GM23338 (cell line): Measurements from ENCODE around the gene SARDH.

Source experiments
- CREB1 ChIP-seq: fragments of 250-450 bp; sonication (Bioruptor Pico); IDR thresholded peaks from 2 replicates; pipeline ENCODE4 v1.5.0; 2020; ENCODE audit warnings: low read depth, mild to moderate bottlenecking, moderate library complexity
- EZH2 ChIP-seq: fragments of 200-600 bp; sonication (generic); IDR thresholded peaks from one replicate; pipeline ENCODE4 v1.8.0; 2017; ENCODE audit warnings: antibody characterized with exemption, mild to moderate bottlenecking, low read depth; ENCODE audit not compliant: unreplicated experiment
- JUNB ChIP-seq: IDR thresholded peaks from one replicate; pipeline ENCODE4 v1.6.1; 2016; ENCODE audit warnings: antibody characterized with exemption; ENCODE audit not compliant: unreplicated experiment
- POLR2AphosphoS5 ChIP-seq: IDR thresholded peaks from 2 replicates; pipeline ENCODE4 v1.6.1; 2016; ENCODE audit warnings: antibody characterized with exemption, low read depth
- ZNF114 ChIP-seq: fragments of 250-450 bp; sonication (Bioruptor Pico); IDR thresholded peaks from 2 replicates; pipeline ENCODE4 v1.5.0; 2020; ENCODE audit warnings: mild to moderate bottlenecking, moderate library complexity
- TF ChIP-seq, protein P1 (sequence below), 2 experiments: fragments of 200-600 bp in 1 of 2; sonication (generic) in 1 of 2; conservative IDR thresholded peaks; 2 replicates each; pipeline versions ENCODE4 v1.5.1 to v1.6.1; 2016 to 2017; ENCODE audit warnings: antibody characterized with exemption in 2 of 2, low read depth in 2 of 2, mild to moderate bottlenecking in 2 of 2, moderate library complexity in 1 of 2
- TF ChIP-seq, protein P2 (sequence below): fragments of 250-450 bp; sonication (Bioruptor Pico); IDR thresholded peaks from 2 replicates; pipeline ENCODE4 v1.5.0; 2020; ENCODE audit warnings: mild to moderate bottlenecking, moderate library complexity
- TF ChIP-seq, protein P3 (sequence below): IDR thresholded peaks from one replicate; pipeline ENCODE4 v1.6.1; 2018; ENCODE audit warnings: antibody characterized with exemption; ENCODE audit not compliant: unreplicated experiment

DNA sequence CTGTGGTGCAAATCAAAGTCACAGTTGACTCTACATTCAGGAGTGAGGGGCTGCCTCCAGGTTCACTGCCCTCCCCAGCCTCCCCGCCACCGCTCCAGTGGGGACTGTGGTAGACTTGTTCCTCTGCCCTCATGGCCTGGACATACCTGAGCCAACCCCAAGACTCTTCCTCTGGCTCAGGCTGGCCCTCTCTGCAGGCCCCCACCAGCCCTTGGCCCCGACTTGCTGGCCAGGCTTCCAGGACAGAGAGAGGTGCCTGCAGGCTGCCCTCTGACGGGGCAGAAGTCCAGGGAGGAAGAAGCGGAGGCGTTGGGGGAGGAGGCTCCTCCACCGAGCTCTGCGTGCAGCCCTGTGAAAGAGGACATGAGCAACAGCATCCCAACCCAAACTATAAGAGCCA is 2.8 kb upstream of the SARDH start:
- TF ChIP-seq, protein P1, sequence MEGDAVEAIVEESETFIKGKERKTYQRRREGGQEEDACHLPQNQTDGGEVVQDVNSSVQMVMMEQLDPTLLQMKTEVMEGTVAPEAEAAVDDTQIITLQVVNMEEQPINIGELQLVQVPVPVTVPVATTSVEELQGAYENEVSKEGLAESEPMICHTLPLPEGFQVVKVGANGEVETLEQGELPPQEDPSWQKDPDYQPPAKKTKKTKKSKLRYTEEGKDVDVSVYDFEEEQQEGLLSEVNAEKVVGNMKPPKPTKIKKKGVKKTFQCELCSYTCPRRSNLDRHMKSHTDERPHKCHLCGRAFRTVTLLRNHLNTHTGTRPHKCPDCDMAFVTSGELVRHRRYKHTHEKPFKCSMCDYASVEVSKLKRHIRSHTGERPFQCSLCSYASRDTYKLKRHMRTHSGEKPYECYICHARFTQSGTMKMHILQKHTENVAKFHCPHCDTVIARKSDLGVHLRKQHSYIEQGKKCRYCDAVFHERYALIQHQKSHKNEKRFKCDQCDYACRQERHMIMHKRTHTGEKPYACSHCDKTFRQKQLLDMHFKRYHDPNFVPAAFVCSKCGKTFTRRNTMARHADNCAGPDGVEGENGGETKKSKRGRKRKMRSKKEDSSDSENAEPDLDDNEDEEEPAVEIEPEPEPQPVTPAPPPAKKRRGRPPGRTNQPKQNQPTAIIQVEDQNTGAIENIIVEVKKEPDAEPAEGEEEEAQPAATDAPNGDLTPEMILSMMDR (conservative IDR thresholded peaks at IDR 0.05; ENCODE audit: low read depth in 2 of 2) = no peak
- TF ChIP-seq EZH2 = no peak
- no peak for TF ChIP-seq POLR2AphosphoS5
- TF ChIP-seq CREB1 (CRISPR knock-in tag) = no peak
- TF ChIP-seq ZNF114 (CRISPR knock-in tag) = no peak
- no peak for TF ChIP-seq JUNB
- TF ChIP-seq, protein P2, sequence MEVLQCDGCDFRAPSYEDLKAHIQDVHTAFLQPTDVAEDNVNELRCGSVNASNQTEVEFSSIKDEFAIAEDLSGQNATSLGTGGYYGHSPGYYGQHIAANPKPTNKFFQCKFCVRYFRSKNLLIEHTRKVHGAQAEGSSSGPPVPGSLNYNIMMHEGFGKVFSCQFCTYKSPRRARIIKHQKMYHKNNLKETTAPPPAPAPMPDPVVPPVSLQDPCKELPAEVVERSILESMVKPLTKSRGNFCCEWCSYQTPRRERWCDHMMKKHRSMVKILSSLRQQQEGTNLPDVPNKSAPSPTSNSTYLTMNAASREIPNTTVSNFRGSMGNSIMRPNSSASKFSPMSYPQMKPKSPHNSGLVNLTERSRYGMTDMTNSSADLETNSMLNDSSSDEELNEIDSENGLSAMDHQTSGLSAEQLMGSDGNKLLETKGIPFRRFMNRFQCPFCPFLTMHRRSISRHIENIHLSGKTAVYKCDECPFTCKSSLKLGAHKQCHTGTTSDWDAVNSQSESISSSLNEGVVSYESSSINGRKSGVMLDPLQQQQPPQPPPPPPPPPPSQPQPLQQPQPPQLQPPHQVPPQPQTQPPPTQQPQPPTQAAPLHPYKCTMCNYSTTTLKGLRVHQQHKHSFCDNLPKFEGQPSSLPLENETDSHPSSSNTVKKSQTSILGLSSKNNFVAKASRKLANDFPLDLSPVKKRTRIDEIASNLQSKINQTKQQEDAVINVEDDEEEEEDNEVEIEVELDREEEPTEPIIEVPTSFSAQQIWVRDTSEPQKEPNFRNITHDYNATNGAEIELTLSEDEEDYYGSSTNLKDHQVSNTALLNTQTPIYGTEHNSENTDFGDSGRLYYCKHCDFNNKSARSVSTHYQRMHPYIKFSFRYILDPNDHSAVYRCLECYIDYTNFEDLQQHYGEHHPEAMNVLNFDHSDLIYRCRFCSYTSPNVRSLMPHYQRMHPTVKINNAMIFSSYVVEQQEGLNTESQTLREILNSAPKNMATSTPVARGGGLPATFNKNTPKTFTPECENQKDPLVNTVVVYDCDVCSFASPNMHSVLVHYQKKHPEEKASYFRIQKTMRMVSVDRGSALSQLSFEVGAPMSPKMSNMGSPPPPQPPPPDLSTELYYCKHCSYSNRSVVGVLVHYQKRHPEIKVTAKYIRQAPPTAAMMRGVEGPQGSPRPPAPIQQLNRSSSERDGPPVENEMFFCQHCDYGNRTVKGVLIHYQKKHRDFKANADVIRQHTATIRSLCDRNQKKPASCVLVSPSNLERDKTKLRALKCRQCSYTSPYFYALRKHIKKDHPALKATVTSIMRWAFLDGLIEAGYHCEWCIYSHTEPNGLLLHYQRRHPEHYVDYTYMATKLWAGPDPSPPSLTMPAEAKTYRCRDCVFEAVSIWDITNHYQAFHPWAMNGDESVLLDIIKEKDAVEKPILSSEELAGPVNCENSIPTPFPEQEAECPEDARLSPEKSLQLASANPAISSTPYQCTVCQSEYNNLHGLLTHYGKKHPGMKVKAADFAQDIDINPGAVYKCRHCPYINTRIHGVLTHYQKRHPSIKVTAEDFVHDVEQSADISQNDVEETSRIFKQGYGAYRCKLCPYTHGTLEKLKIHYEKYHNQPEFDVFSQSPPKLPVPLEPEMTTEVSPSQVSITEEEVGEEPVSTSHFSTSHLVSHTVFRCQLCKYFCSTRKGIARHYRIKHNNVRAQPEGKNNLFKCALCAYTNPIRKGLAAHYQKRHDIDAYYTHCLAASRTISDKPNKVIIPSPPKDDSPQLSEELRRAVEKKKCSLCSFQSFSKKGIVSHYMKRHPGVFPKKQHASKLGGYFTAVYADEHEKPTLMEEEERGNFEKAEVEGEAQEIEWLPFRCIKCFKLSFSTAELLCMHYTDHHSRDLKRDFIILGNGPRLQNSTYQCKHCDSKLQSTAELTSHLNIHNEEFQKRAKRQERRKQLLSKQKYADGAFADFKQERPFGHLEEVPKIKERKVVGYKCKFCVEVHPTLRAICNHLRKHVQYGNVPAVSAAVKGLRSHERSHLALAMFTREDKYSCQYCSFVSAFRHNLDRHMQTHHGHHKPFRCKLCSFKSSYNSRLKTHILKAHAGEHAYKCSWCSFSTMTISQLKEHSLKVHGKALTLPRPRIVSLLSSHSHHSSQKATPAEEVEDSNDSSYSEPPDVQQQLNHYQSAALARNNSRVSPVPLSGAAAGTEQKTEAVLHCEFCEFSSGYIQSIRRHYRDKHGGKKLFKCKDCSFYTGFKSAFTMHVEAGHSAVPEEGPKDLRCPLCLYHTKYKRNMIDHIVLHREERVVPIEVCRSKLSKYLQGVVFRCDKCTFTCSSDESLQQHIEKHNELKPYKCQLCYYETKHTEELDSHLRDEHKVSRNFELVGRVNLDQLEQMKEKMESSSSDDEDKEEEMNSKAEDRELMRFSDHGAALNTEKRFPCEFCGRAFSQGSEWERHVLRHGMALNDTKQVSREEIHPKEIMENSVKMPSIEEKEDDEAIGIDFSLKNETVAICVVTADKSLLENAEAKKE (CRISPR knock-in tag) = no peak
- TF ChIP-seq, protein P3, sequence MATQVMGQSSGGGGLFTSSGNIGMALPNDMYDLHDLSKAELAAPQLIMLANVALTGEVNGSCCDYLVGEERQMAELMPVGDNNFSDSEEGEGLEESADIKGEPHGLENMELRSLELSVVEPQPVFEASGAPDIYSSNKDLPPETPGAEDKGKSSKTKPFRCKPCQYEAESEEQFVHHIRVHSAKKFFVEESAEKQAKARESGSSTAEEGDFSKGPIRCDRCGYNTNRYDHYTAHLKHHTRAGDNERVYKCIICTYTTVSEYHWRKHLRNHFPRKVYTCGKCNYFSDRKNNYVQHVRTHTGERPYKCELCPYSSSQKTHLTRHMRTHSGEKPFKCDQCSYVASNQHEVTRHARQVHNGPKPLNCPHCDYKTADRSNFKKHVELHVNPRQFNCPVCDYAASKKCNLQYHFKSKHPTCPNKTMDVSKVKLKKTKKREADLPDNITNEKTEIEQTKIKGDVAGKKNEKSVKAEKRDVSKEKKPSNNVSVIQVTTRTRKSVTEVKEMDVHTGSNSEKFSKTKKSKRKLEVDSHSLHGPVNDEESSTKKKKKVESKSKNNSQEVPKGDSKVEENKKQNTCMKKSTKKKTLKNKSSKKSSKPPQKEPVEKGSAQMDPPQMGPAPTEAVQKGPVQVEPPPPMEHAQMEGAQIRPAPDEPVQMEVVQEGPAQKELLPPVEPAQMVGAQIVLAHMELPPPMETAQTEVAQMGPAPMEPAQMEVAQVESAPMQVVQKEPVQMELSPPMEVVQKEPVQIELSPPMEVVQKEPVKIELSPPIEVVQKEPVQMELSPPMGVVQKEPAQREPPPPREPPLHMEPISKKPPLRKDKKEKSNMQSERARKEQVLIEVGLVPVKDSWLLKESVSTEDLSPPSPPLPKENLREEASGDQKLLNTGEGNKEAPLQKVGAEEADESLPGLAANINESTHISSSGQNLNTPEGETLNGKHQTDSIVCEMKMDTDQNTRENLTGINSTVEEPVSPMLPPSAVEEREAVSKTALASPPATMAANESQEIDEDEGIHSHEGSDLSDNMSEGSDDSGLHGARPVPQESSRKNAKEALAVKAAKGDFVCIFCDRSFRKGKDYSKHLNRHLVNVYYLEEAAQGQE = no peak
